GM23338 (cell line): ENCODE measurements around the gene TOM1. TPM values are rescaled to one million over a fixed set of nuclear protein-coding genes. Genes with fewer than 3 reads are reported as not detected.

Experiments used
- ATAC-seq: fragments of 200-7000 bp; cut with Tn5 transposase; 3 replicates; pipeline ENCODE4 v1.9.1; 2020
- DNase-seq: peaks from one replicate; pipeline ENCODE4 v3.0.0-alpha.2; 2015; ENCODE audit warnings: low spot score
- H2AFZ ChIP-seq: fragments of 200-600 bp; sonication (generic); 2 replicates; pipeline ENCODE4 v1.8.0; 2016; ENCODE audit warnings: antibody characterized with exemption, mild to moderate bottlenecking, moderate library complexity
- H3F3A ChIP-seq: fragments of 200-600 bp; sonication (generic); replicated peaks from 2 replicates; pipeline ENCODE4 v1.8.0; 2017; ENCODE audit warnings: antibody characterized with exemption, mixed run types, low read depth
- H3K27ac ChIP-seq: fragments of 200-600 bp; sonication (generic); 2 replicates; pipeline ENCODE4 v1.6.1; 2016; ENCODE audit warnings: low read depth
- H3K27me3 ChIP-seq: fragments of 200-600 bp; sonication (generic); 2 replicates; pipeline ENCODE4 v1.8.0; 2016; ENCODE audit warnings: mild to moderate bottlenecking, mixed run types, moderate library complexity; ENCODE audit not compliant: insufficient read depth
- H3K36me3 ChIP-seq: fragments of 200-600 bp; sonication (generic); 2 replicates; pipeline ENCODE4 v1.8.0; 2016; ENCODE audit warnings: mild to moderate bottlenecking; ENCODE audit not compliant: insufficient read depth
- H3K4me1 ChIP-seq: fragments of 200-600 bp; sonication (generic); 2 replicates; pipeline ENCODE4 v1.8.0; 2016; ENCODE audit warnings: mild to moderate bottlenecking, moderate library complexity; ENCODE audit not compliant: insufficient read depth
- H3K4me2 ChIP-seq: fragments of 200-600 bp; sonication (generic); 2 replicates; pipeline ENCODE4 v1.7.1; 2017; ENCODE audit warnings: mixed run types
- H3K4me3 ChIP-seq: fragments of 200-600 bp; sonication (generic); 2 replicates; pipeline ENCODE4 v1.6.1; 2016; ENCODE audit warnings: mixed run types
- H3K79me2 ChIP-seq: fragments of 200-600 bp; sonication (generic); replicated peaks from 2 replicates; pipeline ENCODE4 v1.8.0; 2017; ENCODE audit warnings: mild to moderate bottlenecking; ENCODE audit not compliant: insufficient read depth
- H3K9me2 ChIP-seq: fragments of 200-600 bp; sonication (generic); 2 replicates; pipeline ENCODE4 v1.8.0; 2017; ENCODE audit not compliant: insufficient read depth
- H4K20me1 ChIP-seq: fragments of 200-600 bp; sonication (generic); replicated peaks from 2 replicates; pipeline ENCODE4 v1.8.0; 2017; ENCODE audit warnings: mild to moderate bottlenecking; ENCODE audit not compliant: insufficient read depth
- H3K27ac Mint-ChIP-seq: 2 replicates; pipeline ENCODE4 v1.8.0; 2020; ENCODE audit warnings: inconsistent platforms, mild to moderate bottlenecking, moderate library complexity, mixed read lengths
- H3K27me3 Mint-ChIP-seq: 3 replicates; pipeline ENCODE4 v1.8.0; 2022; ENCODE audit warnings: low read depth, mild to moderate bottlenecking, moderate library complexity, mixed read lengths, inconsistent platforms; ENCODE audit not compliant: insufficient read depth, poor library complexity
- H3K36me3 Mint-ChIP-seq: 3 replicates; pipeline ENCODE4 v1.8.0; 2021; ENCODE audit warnings: low read depth, mild to moderate bottlenecking, inconsistent platforms, moderate library complexity, mixed read lengths
- H3K4me1 Mint-ChIP-seq: 3 replicates; pipeline ENCODE4 v1.8.0; 2020; ENCODE audit warnings: mild to moderate bottlenecking, inconsistent platforms, mixed read lengths
- H3K4me3 Mint-ChIP-seq: 3 replicates; pipeline ENCODE4 v1.8.0; 2021; ENCODE audit warnings: moderate library complexity, mild to moderate bottlenecking, inconsistent platforms, mixed read lengths
- H3K9me3 Mint-ChIP-seq: 3 replicates; pipeline ENCODE4 v1.8.0; 2020; ENCODE audit warnings: moderate library complexity, mild to moderate bottlenecking, inconsistent platforms, mixed read lengths
- CREB1 ChIP-seq: fragments of 250-450 bp; sonication (Bioruptor Pico); IDR thresholded peaks from 2 replicates; pipeline ENCODE4 v1.5.0; 2020; ENCODE audit warnings: low read depth, mild to moderate bottlenecking, moderate library complexity
- EZH2 ChIP-seq: fragments of 200-600 bp; sonication (generic); IDR thresholded peaks from one replicate; pipeline ENCODE4 v1.8.0; 2017; ENCODE audit warnings: antibody characterized with exemption, mild to moderate bottlenecking, low read depth; ENCODE audit not compliant: unreplicated experiment
- EZH2phosphoT487 ChIP-seq: fragments of 200-600 bp; sonication (generic); IDR thresholded peaks from one replicate; pipeline ENCODE4 v1.8.1; 2018; ENCODE audit warnings: antibody characterized with exemption; ENCODE audit not compliant: unreplicated experiment
- JUNB ChIP-seq: IDR thresholded peaks from one replicate; pipeline ENCODE4 v1.6.1; 2016; ENCODE audit warnings: antibody characterized with exemption; ENCODE audit not compliant: unreplicated experiment
- NANOG ChIP-seq: IDR thresholded peaks from 2 replicates; pipeline ENCODE4 v1.6.1; 2016; ENCODE audit warnings: antibody characterized with exemption, borderline replicate concordance
- POLR2AphosphoS5 ChIP-seq: IDR thresholded peaks from 2 replicates; pipeline ENCODE4 v1.6.1; 2016; ENCODE audit warnings: antibody characterized with exemption, low read depth
- STAT1 ChIP-seq: IDR thresholded peaks from one replicate; pipeline ENCODE4 v1.6.1; 2016; ENCODE audit warnings: antibody characterized with exemption; ENCODE audit not compliant: unreplicated experiment
- ZNF114 ChIP-seq: fragments of 250-450 bp; sonication (Bioruptor Pico); IDR thresholded peaks from 2 replicates; pipeline ENCODE4 v1.5.0; 2020; ENCODE audit warnings: mild to moderate bottlenecking, moderate library complexity
- ZNF331 ChIP-seq: fragments of 250-450 bp; sonication (Bioruptor Pico); IDR thresholded peaks from 2 replicates; pipeline ENCODE4 v1.5.0; 2020; ENCODE audit warnings: low read depth, mild to moderate bottlenecking, moderate library complexity
- polyA plus RNA-seq: library from polyadenylated mRNA; unstranded; fragments of >200 nt; fragmentation: Nextera tagmentation; extraction: Ambion mirVana; gene quantifications from 2 replicates; pipeline ENCODE4 v1.2.1, GENCODE V29; 2016
- total RNA-seq: library from RNA; depleted of rRNA; stranded (reverse); fragments of >200 nt; shearing (Covaris generic); gene quantifications from 2 replicates; pipeline ENCODE4 v1.2.3, GENCODE V29; 2014
- TF ChIP-seq, protein P1 (sequence below), 2 experiments: fragments of 200-600 bp in 1 of 2; sonication (generic) in 1 of 2; conservative IDR thresholded peaks; 2 replicates each; pipeline versions ENCODE4 v1.5.1 to v1.6.1; 2016 to 2017; ENCODE audit warnings: antibody characterized with exemption in 2 of 2, low read depth in 2 of 2, mild to moderate bottlenecking in 2 of 2, moderate library complexity in 1 of 2
- TF ChIP-seq, protein P2 (sequence below): IDR thresholded peaks from one replicate; pipeline ENCODE4 v1.6.1; 2018; ENCODE audit warnings: antibody characterized with exemption; ENCODE audit not compliant: unreplicated experiment
- TF ChIP-seq, protein P3 (sequence below): IDR thresholded peaks from 2 replicates; pipeline ENCODE4 v1.6.1; 2016; ENCODE audit warnings: antibody characterized with exemption
- TF ChIP-seq, protein P4 (sequence below): fragments of 250-450 bp; sonication (Bioruptor Pico); IDR thresholded peaks from 2 replicates; pipeline ENCODE4 v1.5.0; 2020; ENCODE audit warnings: mild to moderate bottlenecking, moderate library complexity

The TOM1 gene
- total and polyA plus RNA-seq, 2 experiments from 2014 or later = 10.9 to 17.8 TPM

DNA sequence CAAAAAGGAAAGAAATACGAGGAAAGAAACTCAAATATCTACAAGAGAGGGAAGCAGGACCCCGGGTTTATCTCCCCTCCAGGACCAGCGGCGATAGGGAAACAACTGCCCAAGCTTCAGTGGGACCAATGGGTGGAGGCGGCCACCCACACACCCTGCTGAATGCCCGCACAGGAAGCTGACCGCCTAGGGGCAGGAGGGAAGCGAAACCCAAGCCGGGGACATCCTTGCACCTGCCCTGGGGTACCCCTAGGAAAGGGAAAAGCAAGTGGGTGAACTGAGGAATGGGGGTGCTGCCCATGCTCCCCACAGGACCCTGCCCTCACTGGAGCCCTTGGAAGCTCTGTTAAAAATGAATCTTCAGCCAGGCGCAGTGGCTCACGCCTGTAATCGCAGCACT is 53.6 kb downstream of the TOM1 start:
- Histone ChIP-seq H3K4me2 (no peak overlapping the region), H3K27ac (no peak overlapping the region), H3K9me2 (no peaks in the 10 kb centered on the region), H3F3A (peaks cover 4% of the 10 kb centered on the region; the same call in 1 of the 2 replicates), H3K4me1 (peaks cover 7% of the 10 kb centered on the region), H3K27me3 (peaks cover 11% of the 10 kb centered on the region), H3K79me2 (no peaks in the 10 kb centered on the region), H3K4me3 (no peak overlapping the region), H2AFZ (no peak overlapping the region), H4K20me1 (no peaks in the 10 kb centered on the region), H3K36me3 (no peaks in the 10 kb centered on the region)
- DNase-seq (no peak), ATAC-seq (no peak)
- TF ChIP-seq STAT1 (no peak), POLR2AphosphoS5 (no peak), JUNB (no peak), EZH2 (no peak), EZH2phosphoT487 (no peak), NANOG (no peak), ZNF331 (CRISPR knock-in tag) (no peak), ZNF114 (CRISPR knock-in tag) (no peak), CREB1 (CRISPR knock-in tag) (no peak)
- TF ChIP-seq, protein P1, sequence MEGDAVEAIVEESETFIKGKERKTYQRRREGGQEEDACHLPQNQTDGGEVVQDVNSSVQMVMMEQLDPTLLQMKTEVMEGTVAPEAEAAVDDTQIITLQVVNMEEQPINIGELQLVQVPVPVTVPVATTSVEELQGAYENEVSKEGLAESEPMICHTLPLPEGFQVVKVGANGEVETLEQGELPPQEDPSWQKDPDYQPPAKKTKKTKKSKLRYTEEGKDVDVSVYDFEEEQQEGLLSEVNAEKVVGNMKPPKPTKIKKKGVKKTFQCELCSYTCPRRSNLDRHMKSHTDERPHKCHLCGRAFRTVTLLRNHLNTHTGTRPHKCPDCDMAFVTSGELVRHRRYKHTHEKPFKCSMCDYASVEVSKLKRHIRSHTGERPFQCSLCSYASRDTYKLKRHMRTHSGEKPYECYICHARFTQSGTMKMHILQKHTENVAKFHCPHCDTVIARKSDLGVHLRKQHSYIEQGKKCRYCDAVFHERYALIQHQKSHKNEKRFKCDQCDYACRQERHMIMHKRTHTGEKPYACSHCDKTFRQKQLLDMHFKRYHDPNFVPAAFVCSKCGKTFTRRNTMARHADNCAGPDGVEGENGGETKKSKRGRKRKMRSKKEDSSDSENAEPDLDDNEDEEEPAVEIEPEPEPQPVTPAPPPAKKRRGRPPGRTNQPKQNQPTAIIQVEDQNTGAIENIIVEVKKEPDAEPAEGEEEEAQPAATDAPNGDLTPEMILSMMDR (conservative IDR thresholded peaks at IDR 0.05; ENCODE audit: low read depth in 2 of 2) = no peak
- TF ChIP-seq, protein P2, sequence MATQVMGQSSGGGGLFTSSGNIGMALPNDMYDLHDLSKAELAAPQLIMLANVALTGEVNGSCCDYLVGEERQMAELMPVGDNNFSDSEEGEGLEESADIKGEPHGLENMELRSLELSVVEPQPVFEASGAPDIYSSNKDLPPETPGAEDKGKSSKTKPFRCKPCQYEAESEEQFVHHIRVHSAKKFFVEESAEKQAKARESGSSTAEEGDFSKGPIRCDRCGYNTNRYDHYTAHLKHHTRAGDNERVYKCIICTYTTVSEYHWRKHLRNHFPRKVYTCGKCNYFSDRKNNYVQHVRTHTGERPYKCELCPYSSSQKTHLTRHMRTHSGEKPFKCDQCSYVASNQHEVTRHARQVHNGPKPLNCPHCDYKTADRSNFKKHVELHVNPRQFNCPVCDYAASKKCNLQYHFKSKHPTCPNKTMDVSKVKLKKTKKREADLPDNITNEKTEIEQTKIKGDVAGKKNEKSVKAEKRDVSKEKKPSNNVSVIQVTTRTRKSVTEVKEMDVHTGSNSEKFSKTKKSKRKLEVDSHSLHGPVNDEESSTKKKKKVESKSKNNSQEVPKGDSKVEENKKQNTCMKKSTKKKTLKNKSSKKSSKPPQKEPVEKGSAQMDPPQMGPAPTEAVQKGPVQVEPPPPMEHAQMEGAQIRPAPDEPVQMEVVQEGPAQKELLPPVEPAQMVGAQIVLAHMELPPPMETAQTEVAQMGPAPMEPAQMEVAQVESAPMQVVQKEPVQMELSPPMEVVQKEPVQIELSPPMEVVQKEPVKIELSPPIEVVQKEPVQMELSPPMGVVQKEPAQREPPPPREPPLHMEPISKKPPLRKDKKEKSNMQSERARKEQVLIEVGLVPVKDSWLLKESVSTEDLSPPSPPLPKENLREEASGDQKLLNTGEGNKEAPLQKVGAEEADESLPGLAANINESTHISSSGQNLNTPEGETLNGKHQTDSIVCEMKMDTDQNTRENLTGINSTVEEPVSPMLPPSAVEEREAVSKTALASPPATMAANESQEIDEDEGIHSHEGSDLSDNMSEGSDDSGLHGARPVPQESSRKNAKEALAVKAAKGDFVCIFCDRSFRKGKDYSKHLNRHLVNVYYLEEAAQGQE = no peak
- TF ChIP-seq, protein P3, sequence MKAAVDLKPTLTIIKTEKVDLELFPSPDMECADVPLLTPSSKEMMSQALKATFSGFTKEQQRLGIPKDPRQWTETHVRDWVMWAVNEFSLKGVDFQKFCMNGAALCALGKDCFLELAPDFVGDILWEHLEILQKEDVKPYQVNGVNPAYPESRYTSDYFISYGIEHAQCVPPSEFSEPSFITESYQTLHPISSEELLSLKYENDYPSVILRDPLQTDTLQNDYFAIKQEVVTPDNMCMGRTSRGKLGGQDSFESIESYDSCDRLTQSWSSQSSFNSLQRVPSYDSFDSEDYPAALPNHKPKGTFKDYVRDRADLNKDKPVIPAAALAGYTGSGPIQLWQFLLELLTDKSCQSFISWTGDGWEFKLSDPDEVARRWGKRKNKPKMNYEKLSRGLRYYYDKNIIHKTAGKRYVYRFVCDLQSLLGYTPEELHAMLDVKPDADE = no peak
- TF ChIP-seq, protein P4, sequence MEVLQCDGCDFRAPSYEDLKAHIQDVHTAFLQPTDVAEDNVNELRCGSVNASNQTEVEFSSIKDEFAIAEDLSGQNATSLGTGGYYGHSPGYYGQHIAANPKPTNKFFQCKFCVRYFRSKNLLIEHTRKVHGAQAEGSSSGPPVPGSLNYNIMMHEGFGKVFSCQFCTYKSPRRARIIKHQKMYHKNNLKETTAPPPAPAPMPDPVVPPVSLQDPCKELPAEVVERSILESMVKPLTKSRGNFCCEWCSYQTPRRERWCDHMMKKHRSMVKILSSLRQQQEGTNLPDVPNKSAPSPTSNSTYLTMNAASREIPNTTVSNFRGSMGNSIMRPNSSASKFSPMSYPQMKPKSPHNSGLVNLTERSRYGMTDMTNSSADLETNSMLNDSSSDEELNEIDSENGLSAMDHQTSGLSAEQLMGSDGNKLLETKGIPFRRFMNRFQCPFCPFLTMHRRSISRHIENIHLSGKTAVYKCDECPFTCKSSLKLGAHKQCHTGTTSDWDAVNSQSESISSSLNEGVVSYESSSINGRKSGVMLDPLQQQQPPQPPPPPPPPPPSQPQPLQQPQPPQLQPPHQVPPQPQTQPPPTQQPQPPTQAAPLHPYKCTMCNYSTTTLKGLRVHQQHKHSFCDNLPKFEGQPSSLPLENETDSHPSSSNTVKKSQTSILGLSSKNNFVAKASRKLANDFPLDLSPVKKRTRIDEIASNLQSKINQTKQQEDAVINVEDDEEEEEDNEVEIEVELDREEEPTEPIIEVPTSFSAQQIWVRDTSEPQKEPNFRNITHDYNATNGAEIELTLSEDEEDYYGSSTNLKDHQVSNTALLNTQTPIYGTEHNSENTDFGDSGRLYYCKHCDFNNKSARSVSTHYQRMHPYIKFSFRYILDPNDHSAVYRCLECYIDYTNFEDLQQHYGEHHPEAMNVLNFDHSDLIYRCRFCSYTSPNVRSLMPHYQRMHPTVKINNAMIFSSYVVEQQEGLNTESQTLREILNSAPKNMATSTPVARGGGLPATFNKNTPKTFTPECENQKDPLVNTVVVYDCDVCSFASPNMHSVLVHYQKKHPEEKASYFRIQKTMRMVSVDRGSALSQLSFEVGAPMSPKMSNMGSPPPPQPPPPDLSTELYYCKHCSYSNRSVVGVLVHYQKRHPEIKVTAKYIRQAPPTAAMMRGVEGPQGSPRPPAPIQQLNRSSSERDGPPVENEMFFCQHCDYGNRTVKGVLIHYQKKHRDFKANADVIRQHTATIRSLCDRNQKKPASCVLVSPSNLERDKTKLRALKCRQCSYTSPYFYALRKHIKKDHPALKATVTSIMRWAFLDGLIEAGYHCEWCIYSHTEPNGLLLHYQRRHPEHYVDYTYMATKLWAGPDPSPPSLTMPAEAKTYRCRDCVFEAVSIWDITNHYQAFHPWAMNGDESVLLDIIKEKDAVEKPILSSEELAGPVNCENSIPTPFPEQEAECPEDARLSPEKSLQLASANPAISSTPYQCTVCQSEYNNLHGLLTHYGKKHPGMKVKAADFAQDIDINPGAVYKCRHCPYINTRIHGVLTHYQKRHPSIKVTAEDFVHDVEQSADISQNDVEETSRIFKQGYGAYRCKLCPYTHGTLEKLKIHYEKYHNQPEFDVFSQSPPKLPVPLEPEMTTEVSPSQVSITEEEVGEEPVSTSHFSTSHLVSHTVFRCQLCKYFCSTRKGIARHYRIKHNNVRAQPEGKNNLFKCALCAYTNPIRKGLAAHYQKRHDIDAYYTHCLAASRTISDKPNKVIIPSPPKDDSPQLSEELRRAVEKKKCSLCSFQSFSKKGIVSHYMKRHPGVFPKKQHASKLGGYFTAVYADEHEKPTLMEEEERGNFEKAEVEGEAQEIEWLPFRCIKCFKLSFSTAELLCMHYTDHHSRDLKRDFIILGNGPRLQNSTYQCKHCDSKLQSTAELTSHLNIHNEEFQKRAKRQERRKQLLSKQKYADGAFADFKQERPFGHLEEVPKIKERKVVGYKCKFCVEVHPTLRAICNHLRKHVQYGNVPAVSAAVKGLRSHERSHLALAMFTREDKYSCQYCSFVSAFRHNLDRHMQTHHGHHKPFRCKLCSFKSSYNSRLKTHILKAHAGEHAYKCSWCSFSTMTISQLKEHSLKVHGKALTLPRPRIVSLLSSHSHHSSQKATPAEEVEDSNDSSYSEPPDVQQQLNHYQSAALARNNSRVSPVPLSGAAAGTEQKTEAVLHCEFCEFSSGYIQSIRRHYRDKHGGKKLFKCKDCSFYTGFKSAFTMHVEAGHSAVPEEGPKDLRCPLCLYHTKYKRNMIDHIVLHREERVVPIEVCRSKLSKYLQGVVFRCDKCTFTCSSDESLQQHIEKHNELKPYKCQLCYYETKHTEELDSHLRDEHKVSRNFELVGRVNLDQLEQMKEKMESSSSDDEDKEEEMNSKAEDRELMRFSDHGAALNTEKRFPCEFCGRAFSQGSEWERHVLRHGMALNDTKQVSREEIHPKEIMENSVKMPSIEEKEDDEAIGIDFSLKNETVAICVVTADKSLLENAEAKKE (CRISPR knock-in tag) = no peak
- no peak overlapping the region for H3K27ac Mint-ChIP-seq
- H3K27me3 Mint-ChIP-seq = peaks cover 17% of the 10 kb centered on the region
- H3K4me3 Mint-ChIP-seq = no peak overlapping the region
- peaks cover 22% of the 10 kb centered on the region for H3K4me1 Mint-ChIP-seq
- H3K9me3 Mint-ChIP-seq = no peaks in the 10 kb centered on the region; the same call in 2 of the 3 replicates
- no peaks in the 10 kb centered on the region for H3K36me3 Mint-ChIP-seq
